KMS-11 (cell line): ENCODE measurements around the gene PPARGC1A.

ENCODE experiments used
- H2AFZ ChIP-seq: fragments of 200-600 bp; sonication (generic); 2 replicates; pipeline ENCODE4 v1.6.1; 2016; ENCODE audit warnings: antibody characterized with exemption, mixed run types, low read depth
- H3K27ac ChIP-seq: fragments of 200-600 bp; sonication (generic); 2 replicates; pipeline ENCODE4 v1.6.1; 2016; ENCODE audit warnings: mild to moderate bottlenecking, mixed run types
- H3K27me3 ChIP-seq: fragments of 200-600 bp; sonication (generic); 2 replicates; pipeline ENCODE4 v1.6.1; 2017; ENCODE audit warnings: mild to moderate bottlenecking, low read depth, mixed run types, moderate library complexity; ENCODE audit not compliant: insufficient read depth
- H3K36me3 ChIP-seq: fragments of 200-600 bp; sonication (generic); 2 replicates; pipeline ENCODE4 v1.6.1; 2017; ENCODE audit warnings: mild to moderate bottlenecking, mixed run types; ENCODE audit not compliant: insufficient read depth
- H3K4me1 ChIP-seq: fragments of 200-600 bp; sonication (generic); 2 replicates; pipeline ENCODE4 v1.6.1; 2016; ENCODE audit warnings: mild to moderate bottlenecking, low read depth, mixed run types; ENCODE audit not compliant: poor library complexity, severe bottlenecking
- H3K4me2 ChIP-seq: fragments of 200-600 bp; sonication (generic); 2 replicates; pipeline ENCODE4 v1.7.0; 2016; ENCODE audit warnings: mild to moderate bottlenecking, mixed run types
- H3K4me3 ChIP-seq: fragments of 200-600 bp; sonication (generic); IDR thresholded peaks from 2 replicates; pipeline ENCODE4 v1.6.1; 2017; ENCODE audit warnings: low read depth, low read length, mixed read lengths; ENCODE audit not compliant: insufficient read depth
- H3K79me2 ChIP-seq: fragments of 200-600 bp; sonication (generic); 2 replicates; pipeline ENCODE4 v1.6.1; 2016; ENCODE audit warnings: low read depth, mixed run types; ENCODE audit not compliant: insufficient read depth
- H3K9ac ChIP-seq: fragments of 200-600 bp; sonication (generic); 2 replicates; pipeline ENCODE4 v1.6.1; 2016; ENCODE audit warnings: mild to moderate bottlenecking, mixed run types
- H4K20me1 ChIP-seq: fragments of 200-600 bp; sonication (generic); 2 replicates; pipeline ENCODE4 v1.6.1; 2016; ENCODE audit warnings: mild to moderate bottlenecking, mixed run types; ENCODE audit not compliant: insufficient read depth
- CTCF ChIP-seq: fragments of 200-600 bp; sonication (generic); conservative IDR thresholded peaks from 2 replicates; pipeline ENCODE4 v1.6.1; 2017; ENCODE audit warnings: low read depth, mild to moderate bottlenecking, antibody characterized with exemption, low read length, moderate library complexity, mixed read lengths

Gene PPARGC1A

GRCh38 chr4:23835774-23836478 is 53.9 kb downstream of the PPARGC1A start:
- H3K36me3 ChIP-seq: no peaks in the 10 kb centered on the region
- H3K27me3 ChIP-seq: no peaks in the 10 kb centered on the region
- H3K9ac ChIP-seq: no peak overlapping the region
- no peak overlapping the region for H3K27ac ChIP-seq
- H3K4me2 ChIP-seq: no peak overlapping the region
- H3K79me2 ChIP-seq: no peaks in the 10 kb centered on the region
- TF ChIP-seq CTCF: no peak
- no peak overlapping the region for H3K4me3 ChIP-seq
- H4K20me1 ChIP-seq: no peaks in the 10 kb centered on the region
- no peaks in the 10 kb centered on the region for H3K4me1 ChIP-seq
- no peak overlapping the region for H2AFZ ChIP-seq

GRCh38 chr4:23828779-23829178 is 61.1 kb downstream of the PPARGC1A start:
- Histone ChIP-seq H3K4me2 (no peak overlapping the region), H3K27ac (no peak overlapping the region), H3K27me3 (no peaks in the 10 kb centered on the region), H3K4me1 (peaks cover 5% of the 10 kb centered on the region), H3K36me3 (no peaks in the 10 kb centered on the region), H3K9ac (no peak overlapping the region), H3K4me3 (no peak overlapping the region), H4K20me1 (no peaks in the 10 kb centered on the region), H3K79me2 (no peaks in the 10 kb centered on the region), H2AFZ (no peak overlapping the region)
- no peak for TF ChIP-seq CTCF

- Histone ChIP-seq H2AFZ (no peak overlapping the region), H3K79me2 (no peaks in the 10 kb centered on the region), H3K36me3 (no peaks in the 10 kb centered on the region), H3K4me1 (peaks cover 5% of the 10 kb centered on the region), H3K27ac (no peak overlapping the region), H3K27me3 (no peaks in the 10 kb centered on the region), H3K4me3 (no peak overlapping the region), H4K20me1 (no peaks in the 10 kb centered on the region), H3K4me2 (no peak overlapping the region), H3K9ac (no peak overlapping the region)
- no peak for TF ChIP-seq CTCF
Observed at GRCh38 chr4:23828020-23828715, 61.7 kb downstream of the PPARGC1A start.

- peaks cover 4% of the 10 kb centered on the region for H3K4me1 ChIP-seq
- H3K27ac ChIP-seq: no peak overlapping the region
- H4K20me1 ChIP-seq: no peaks in the 10 kb centered on the region
- no peak overlapping the region for H3K9ac ChIP-seq
- no peak overlapping the region for H3K4me2 ChIP-seq
- no peaks in the 10 kb centered on the region for H3K36me3 ChIP-seq
- TF ChIP-seq CTCF: no peak
- H3K27me3 ChIP-seq: no peaks in the 10 kb centered on the region
- no peaks in the 10 kb centered on the region for H3K79me2 ChIP-seq
- H3K4me3 ChIP-seq: no peak overlapping the region
- no peak overlapping the region for H2AFZ ChIP-seq
Observed at GRCh38 chr4:23822181-23822580, 67.7 kb downstream of the PPARGC1A start.
